SK-N-SH treated with all-trans-retinoic acid at 6 μM for 48 hours (cell line): ENCODE data around the gene RNF128.

Source experiments
- ARNTL ChIP-seq: fragments of 450-650 bp; formaldehyde crosslinking; IDR thresholded peaks from 2 replicates; pipeline ENCODE4 v1.5.0; 2020; ENCODE audit warnings: low read depth, mild to moderate bottlenecking, moderate library complexity, borderline replicate concordance
- BACH2 ChIP-seq: fragments of 250-450 bp; sonication (Bioruptor Pico); IDR thresholded peaks from 2 replicates; pipeline ENCODE4 v1.9.0; 2021; ENCODE audit warnings: mild to moderate bottlenecking, borderline replicate concordance
- CSDC2 ChIP-seq: fragments of 250-450 bp; sonication (Bioruptor Pico); IDR thresholded peaks from 2 replicates; pipeline ENCODE4 v1.5.0; 2020; ENCODE audit warnings: mild to moderate bottlenecking, moderate library complexity
- OSR1 ChIP-seq: fragments of 250-450 bp; sonication (Bioruptor Pico); IDR thresholded peaks from 2 replicates; pipeline ENCODE4 v1.8.0; 2022; ENCODE audit warnings: moderate library complexity, mild to moderate bottlenecking, inconsistent platforms
- PPARA ChIP-seq: fragments of 250-450 bp; sonication (Bioruptor Pico); IDR thresholded peaks from 2 replicates; pipeline ENCODE4 v1.5.0; 2020; ENCODE audit warnings: mild to moderate bottlenecking, borderline replicate concordance
- RARB ChIP-seq: fragments of 250-450 bp; sonication (Bioruptor Pico); IDR thresholded peaks from 2 replicates; pipeline ENCODE4 v1.8.0; 2021; ENCODE audit warnings: mild to moderate bottlenecking, moderate library complexity
- TOX ChIP-seq: fragments of 250-450 bp; sonication (Bioruptor Pico); IDR thresholded peaks from 2 replicates; pipeline ENCODE4 v1.8.0; 2021; ENCODE audit warnings: mild to moderate bottlenecking, moderate library complexity, borderline replicate concordance
- ZFP30 ChIP-seq: fragments of 450-650 bp; formaldehyde crosslinking; IDR thresholded peaks from 2 replicates; pipeline ENCODE4 v1.5.0; 2022; ENCODE audit warnings: mild to moderate bottlenecking, moderate library complexity
- ZNF70 ChIP-seq: fragments of 450-650 bp; formaldehyde crosslinking; IDR thresholded peaks from 2 replicates; pipeline ENCODE4 v1.5.0; 2020; ENCODE audit warnings: mild to moderate bottlenecking, moderate library complexity
- TF ChIP-seq, protein P1 (sequence below): fragments of 250-450 bp; sonication (Bioruptor Pico); IDR thresholded peaks from 2 replicates; pipeline ENCODE4 v1.5.1; 2020; ENCODE audit warnings: low read depth, mild to moderate bottlenecking, moderate library complexity
- TF ChIP-seq, protein P2 (sequence below): fragments of 250-450 bp; sonication (Bioruptor Pico); IDR thresholded peaks from 2 replicates; pipeline ENCODE4 v1.5.0; 2020; ENCODE audit warnings: mild to moderate bottlenecking, moderate library complexity

- TF ChIP-seq ARNTL (CRISPR knock-in tag) (no peak), CSDC2 (CRISPR knock-in tag) (no peak), TOX (no peak), OSR1 (CRISPR knock-in tag) (no peak), ZFP30 (CRISPR knock-in tag) (no peak), BACH2 (CRISPR knock-in tag) (no peak), PPARA (CRISPR knock-in tag) (no peak), ZNF70 (CRISPR knock-in tag) (no peak), RARB (CRISPR knock-in tag) (no peak)
- TF ChIP-seq, protein P1, sequence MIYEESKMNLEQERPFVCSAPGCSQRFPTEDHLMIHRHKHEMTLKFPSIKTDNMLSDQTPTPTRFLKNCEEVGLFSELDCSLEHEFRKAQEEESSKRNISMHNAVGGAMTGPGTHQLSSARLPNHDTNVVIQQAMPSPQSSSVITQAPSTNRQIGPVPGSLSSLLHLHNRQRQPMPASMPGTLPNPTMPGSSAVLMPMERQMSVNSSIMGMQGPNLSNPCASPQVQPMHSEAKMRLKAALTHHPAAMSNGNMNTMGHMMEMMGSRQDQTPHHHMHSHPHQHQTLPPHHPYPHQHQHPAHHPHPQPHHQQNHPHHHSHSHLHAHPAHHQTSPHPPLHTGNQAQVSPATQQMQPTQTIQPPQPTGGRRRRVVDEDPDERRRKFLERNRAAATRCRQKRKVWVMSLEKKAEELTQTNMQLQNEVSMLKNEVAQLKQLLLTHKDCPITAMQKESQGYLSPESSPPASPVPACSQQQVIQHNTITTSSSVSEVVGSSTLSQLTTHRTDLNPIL = no peak
- TF ChIP-seq, protein P2, sequence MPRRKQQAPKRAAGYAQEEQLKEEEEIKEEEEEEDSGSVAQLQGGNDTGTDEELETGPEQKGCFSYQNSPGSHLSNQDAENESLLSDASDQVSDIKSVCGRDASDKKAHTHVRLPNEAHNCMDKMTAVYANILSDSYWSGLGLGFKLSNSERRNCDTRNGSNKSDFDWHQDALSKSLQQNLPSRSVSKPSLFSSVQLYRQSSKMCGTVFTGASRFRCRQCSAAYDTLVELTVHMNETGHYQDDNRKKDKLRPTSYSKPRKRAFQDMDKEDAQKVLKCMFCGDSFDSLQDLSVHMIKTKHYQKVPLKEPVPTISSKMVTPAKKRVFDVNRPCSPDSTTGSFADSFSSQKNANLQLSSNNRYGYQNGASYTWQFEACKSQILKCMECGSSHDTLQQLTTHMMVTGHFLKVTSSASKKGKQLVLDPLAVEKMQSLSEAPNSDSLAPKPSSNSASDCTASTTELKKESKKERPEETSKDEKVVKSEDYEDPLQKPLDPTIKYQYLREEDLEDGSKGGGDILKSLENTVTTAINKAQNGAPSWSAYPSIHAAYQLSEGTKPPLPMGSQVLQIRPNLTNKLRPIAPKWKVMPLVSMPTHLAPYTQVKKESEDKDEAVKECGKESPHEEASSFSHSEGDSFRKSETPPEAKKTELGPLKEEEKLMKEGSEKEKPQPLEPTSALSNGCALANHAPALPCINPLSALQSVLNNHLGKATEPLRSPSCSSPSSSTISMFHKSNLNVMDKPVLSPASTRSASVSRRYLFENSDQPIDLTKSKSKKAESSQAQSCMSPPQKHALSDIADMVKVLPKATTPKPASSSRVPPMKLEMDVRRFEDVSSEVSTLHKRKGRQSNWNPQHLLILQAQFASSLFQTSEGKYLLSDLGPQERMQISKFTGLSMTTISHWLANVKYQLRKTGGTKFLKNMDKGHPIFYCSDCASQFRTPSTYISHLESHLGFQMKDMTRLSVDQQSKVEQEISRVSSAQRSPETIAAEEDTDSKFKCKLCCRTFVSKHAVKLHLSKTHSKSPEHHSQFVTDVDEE (CRISPR knock-in tag) = no peak
Observed at GRCh38 chrX:106728337-106728736, 1.8 kb downstream of the RNF128 start.
